HG02840 (cell line): ENCODE data around the gene TCEA3.

Experiments used
- ATAC-seq: cut with Tn5 transposase; IDR thresholded peaks from one replicate; pipeline ENCODE4 v1.9.1; 2021; ENCODE audit warnings: mild to moderate bottlenecking, moderate library complexity, moderate number of reproducible peaks; ENCODE audit not compliant: unreplicated experiment, low FRiP score

TCEA3 gene

DNA sequence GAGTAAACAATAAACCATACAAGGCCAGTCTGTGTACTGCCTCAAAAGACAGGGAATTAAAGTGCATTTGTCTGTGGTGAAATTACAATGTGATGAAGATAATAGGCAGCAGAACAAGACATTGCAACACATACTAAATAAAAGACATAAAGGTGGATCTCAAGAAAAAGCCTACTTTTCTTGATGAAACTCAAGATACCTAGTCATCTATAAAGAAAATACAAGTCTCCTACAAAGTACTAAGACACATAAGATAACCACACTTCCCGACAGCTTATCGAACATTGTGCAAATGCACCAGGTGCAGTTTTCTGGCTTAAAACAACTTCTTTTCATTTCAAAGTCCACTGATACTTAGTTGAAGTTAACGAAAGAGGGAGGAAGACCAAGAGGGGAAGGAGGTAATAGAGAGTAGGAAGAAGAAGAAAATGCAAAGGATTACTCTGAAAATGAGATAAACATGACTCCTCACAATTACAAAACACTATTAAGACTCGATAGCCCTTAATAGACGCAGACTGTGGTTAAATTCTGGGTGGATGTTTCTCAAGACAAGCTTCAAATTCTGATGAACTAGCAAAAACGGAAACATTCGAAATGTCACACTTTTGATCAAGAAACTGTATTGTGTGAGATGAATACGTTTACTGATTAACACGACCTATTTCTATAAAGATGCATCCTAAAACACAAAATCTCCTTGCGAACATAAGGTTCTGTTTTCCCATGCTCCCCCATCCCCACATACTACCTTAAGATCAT lies 82.4 kb downstream of the TCEA3 start:
- ATAC-seq, result no peak

- no peak for ATAC-seq
These were observed 84.9 kb downstream of the TCEA3 start for GRCh38 chr1:23339632-23340031.

DNA sequence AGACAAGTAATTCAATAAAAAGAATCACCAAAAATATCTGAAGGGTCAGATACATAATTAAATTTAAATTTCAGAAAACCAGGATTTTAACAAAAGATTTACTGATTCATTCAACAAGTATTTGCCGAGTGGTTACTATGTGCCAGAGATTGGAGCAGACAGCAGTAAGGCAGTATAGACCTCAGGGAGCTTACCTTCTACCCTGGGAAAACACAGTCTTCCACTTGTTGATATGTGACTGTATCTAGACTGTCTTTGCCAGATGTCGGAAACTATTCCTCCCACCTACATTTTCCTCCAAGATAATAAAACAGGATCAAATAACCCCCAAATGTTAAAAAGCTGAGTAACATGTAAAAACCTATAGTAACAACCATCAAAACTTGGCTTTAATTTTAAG lies 86.7 kb downstream of the TCEA3 start:
- ATAC-seq, result no peak

GRCh38 chr1:23331713-23332112 lies 92.8 kb downstream of the TCEA3 start:
- ATAC-seq, result no peak
